Stimulated activated CD4-positive, alpha-beta T cell treated with anti-CD3 and anti-CD28 coated beads, Interleukin-15, amount 100 ng/mL, for 1 hour (primary cell): Measurements from ENCODE around the gene F8A2.
"Not testable (repeated sequence)": the region's sequence is repeated elsewhere in the genome, so short reads cannot be mapped to it uniquely, and the experiment has no call there.

Experiments
- DNase-seq, 2 donors: peaks; one replicate each; pipeline ENCODE4 v3.0.0-alpha.2; 2020; ENCODE audit warnings: low read depth in 1 of 2, low spot score in 1 of 2

The F8A2 gene

DNA sequence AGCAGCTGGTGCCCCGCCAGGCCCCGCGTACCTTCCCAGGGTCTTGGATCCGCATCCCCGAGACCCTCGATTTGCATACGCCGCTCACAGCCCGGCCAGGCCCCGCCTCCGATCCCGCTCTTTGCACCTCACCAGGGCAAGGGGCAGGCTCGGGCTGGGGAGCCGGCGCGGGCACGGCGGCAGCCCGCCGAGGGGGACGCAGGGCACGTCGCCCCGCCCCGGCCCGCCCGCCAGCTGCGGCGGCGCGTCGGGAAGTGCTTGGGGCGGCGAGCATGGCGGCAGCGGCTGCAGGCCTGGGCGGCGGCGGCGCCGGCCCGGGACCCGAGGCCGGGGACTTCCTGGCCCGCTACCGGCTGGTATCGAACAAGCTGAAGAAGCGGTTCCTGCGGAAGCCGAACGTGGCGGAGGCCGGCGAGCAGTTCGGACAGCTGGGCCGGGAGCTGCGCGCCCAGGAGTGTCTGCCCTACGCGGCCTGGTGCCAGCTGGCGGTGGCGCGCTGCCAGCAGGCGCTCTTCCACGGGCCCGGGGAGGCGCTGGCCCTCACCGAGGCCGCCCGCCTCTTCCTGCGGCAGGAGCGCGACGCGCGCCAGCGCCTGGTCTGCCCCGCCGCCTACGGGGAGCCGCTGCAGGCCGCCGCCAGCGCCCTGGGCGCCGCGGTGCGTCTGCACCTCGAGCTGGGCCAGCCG is at the start of gene F8A2:
TSS of gene F8A2 (plus strand) at position 253 of the 686 bp plus-strand sequence. CDS start at position 273, 20 bp downstream.
- DNase-seq: not testable (repeated sequence)

GRCh38 chrX:155333544-155334100 is 48.3 kb upstream of the F8A2 start:
- no peak for DNase-seq

DNA sequence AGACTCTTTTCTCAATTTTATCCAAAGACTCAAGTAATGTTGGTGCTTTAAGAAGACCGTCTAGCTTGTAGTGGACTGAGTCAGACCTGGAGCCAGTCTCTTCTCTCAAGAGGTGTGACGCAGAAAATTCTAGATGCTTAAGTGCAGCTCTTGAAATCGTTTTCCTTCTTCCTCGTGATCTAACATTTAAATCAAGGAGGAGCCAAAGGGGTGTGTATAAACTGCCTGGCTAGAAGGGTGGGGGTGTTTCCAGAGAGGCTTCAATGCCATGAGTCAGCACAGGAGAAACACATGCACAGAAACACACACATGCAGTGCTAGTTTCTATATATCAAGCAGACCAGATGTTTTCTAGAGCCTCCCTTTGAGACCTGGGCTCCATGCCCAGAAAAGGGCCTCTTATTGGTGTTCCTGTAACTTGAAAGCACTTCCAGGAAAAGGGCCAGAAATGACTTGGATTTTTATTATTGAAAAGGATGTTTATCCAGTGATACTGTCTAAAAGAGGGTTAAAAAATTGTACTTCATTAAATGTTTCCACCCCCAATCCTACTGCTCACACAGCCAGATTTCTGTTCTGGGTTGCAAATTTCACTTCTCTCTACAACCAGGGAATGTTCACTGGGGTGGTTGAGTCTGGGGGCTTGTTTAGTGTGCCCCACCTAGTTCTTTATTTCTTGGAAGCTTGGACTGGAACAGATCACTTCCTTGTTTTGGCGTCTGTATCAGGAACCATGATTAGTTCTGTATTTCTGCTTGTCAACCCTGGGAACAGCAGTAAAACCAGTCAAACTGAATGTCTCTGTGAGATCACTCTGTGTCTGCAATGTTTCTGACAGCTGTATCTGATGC is 47.2 kb upstream of the F8A2 start, which contains the start of gene CLIC2:
TSS of gene CLIC2 (minus strand) at position 129 of the 851 bp plus-strand sequence. CDS start 187 bp downstream, outside the sequence.
- DNase-seq: no peak

DNA sequence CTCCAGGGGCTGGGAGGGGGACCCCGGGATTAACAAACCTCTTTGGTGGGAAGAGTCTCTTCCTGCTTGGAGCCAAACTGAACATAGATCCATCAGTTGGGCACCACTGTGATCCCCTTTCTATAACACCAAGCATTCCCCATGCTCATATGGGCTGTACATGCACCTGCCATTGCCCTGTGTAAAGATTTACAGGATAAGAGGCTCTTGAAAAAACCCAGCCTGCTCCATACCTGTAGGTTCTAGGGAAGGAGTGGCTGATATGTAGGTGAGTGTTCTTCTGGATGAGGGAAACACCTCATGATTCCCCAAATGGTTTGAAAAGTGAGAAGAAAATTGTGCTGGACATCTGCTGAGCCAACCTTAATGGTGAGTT is 46.6 kb upstream of the F8A2 start:
- not testable (repeated sequence) for DNase-seq

DNA sequence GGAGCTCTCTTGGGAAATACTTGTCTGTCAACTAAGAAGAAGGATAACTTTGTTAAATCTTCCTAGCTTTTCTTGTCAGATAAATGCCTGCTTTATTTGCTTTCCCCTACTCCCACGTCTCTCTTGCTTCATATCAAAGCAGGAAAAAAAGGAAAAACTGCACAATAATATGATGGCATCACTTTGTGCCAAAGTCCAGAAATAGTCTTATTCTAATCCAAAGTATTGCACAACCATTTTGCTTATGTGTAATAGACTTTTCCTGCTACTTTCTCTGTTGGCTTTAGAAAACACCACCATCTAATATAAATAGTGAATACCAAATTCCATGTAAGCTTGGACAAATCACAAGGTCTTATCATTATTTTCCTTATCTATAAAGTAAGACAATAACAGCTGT is 36.2 kb upstream of the F8A2 start:
- not testable (repeated sequence) for DNase-seq

DNA sequence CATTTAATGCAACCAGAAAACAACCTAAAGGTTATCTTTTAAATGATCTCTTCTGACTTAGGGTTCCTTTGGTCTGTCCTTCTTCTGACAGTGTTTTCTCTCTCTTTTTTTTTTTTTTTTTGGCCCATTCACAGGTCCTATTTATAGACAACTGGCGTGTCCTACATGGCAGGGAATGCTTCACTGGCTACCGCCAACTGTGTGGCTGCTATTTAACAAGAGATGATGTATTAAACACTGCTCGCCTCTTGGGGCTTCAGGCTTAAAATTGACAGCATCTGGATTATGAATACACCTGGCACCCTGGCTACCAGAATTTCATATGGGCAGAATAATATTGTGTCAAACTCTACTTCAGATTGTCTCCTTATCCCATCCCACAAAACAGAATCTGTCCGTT is 32.4 kb upstream of the F8A2 start:
- not testable (repeated sequence) for DNase-seq

DNA sequence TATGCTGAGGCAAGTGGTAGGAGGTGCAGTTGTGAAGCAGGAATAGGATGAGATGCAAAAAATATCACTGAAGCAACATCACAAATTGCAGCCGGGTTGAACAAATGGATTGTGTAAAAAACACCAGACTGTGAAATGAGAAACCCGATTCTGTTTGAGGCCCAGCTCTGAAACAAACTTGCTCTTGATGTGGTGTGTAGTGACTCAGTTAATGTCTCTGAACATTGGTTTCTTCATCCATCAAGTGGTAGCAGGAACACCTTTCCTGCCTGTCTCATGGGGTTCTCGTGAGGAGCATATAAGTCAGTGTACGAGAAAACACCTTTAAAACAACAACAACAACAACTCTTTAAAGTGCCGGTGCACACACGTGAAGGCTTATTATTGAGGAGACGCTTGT is 18.2 kb upstream of the F8A2 start:
- DNase-seq: not testable (repeated sequence)

GRCh38 chrX:155373777-155374458 is 8.0 kb upstream of the F8A2 start:
- not testable (repeated sequence) for DNase-seq

DNA sequence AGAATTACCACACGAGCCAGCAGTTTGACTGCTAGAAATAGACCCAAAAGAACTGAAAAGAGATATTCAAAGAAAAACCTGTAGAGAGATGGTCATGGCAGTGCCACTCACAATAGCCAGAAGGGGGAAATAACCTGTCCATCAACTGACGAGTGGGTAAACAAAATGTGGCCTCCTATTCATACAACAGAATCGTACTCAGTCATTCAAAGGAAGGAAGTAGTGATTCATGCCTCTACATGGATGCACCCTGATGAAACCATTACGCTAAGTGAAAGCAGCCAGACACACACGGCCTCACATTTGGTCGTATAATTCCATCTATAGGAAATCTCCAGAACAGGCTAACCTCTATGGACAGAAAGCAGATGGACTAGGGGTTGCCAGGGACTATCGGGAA is 2.1 kb upstream of the F8A2 start:
- DNase-seq: not testable (repeated sequence)

GRCh38 chrX:155382529-155382967 is 653 bp downstream of the F8A2 start:
- not testable (repeated sequence) for DNase-seq

- no peak for DNase-seq
Observed at GRCh38 chrX:155389634-155390033, 7.7 kb downstream of the F8A2 start.

DNA sequence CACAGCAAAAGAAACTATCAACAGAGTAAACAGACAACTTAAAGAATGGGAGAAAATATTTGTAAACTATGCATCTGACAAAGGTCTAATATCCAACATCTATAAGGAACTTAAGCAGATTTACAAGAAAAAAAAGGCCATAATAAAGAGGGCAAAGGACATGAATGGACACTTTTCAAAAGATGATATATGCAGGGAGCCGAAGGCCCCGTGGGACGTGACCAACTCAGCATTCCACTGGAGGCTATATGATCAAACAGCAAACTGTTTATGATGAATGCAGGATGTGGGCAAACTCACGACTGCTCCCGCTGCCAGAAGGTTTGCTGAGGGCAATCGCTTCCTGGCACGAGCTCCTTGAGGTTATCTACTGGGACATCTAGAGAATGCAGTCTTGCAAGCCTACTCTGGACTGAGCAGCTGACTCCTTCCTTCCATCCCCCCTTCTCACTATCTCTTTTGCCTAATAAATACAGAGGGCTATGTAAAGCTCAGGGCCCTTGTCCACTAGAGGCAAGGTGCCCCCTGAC is 12.9 kb downstream of the F8A2 start:
- DNase-seq: not testable (repeated sequence)

DNA sequence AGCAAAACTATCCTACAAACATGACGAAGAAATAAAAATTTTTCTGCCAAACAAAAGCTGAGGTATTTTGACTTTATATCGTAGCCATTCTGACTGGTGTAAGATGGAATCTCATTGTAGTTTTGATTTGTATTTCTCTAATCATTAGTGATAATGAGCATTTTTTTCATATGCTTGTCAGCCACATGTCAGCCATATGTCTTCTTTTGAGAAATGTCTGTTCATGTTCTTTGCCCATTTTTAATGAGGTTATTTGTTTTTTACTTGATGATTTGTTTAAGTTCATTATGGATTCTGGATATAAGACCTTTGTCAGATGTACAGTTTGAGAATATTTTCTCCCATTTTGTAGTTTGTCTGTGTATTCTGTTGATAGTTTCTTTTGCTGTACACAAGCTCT is 24.5 kb downstream of the F8A2 start:
- no peak for DNase-seq

GRCh38 chrX:155417769-155418168 is 35.9 kb downstream of the F8A2 start:
- no peak for DNase-seq
